CD4-positive, alpha-beta T cell treated with Interleukin-17A for 4 hours (primary cell): Measurements from ENCODE around the gene PDE3A.
"Not testable (repeated sequence)": the region's sequence is repeated elsewhere in the genome, so short reads cannot be mapped to it uniquely, and the experiment has no call there.

Experiments used
- DNase-seq: peaks from one replicate; pipeline ENCODE4 v3.0.0-alpha.2; 2020; ENCODE audit warnings: mixed read lengths

The PDE3A gene

DNA sequence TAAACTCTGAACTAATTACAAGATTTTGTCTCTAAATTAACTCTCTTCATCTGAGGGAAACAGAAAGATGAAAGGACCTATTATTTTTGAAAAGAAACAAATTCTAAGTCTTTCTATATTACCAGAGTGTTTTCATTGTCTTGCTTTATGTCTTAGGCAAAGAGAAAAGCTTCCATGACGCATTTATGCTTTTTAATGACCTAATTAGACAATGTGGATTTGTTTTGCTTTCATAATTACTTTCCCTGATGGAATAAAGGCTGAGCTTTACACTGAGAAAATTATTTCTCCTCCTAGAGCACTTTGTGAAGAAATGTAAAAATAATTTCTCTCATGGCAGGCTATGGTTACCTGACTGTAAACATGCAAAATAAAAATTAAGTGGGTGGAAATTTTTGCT lies 188.8 kb downstream of the PDE3A start:
- DNase-seq = no peak

GRCh38 chr12:20560935-20561334 lies 192.6 kb downstream of the PDE3A start:
- no peak for DNase-seq

GRCh38 chr12:20561871-20562270 lies 193.5 kb downstream of the PDE3A start:
- no peak for DNase-seq

DNA sequence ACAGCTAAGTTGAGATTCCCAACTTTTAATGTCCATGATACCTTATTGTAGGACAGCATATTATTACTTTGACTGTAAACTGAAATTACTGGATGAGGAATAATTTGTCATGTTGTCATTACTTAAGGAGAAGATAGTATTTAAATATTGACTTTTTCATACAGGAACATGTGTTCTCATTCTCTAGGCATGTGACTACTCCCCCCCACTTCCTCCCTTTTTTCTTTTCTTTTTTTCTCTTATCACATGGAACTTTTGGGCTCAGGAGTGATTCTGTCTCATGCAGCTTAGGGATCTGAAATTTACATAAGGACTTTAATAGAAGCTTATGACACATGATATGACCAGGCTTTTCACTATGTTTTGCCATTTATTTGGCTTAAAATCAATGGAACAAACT lies 199.1 kb downstream of the PDE3A start:
- no peak for DNase-seq

- no peak for DNase-seq
Measured at GRCh38 chr12:20572451-20572850, 204.1 kb downstream of the PDE3A start.

DNA sequence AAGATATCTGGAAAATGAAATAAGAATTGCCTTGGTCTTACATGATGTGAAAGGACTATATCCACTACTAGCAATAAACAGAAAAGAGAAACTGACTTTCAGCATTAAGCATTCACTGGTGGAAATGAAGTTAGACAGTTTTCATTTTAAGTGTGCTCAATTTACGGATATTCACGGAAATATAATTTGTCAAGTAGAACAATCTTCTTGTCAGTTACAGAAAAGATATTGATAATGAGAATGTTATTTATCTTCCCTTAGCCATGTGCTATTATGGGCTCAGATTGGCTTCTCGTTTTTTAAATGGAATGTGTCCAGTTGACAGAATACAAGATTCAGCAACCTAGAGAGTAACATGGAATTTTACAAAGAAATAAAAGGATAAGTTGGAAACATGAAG lies 208.2 kb downstream of the PDE3A start:
- no peak for DNase-seq

DNA sequence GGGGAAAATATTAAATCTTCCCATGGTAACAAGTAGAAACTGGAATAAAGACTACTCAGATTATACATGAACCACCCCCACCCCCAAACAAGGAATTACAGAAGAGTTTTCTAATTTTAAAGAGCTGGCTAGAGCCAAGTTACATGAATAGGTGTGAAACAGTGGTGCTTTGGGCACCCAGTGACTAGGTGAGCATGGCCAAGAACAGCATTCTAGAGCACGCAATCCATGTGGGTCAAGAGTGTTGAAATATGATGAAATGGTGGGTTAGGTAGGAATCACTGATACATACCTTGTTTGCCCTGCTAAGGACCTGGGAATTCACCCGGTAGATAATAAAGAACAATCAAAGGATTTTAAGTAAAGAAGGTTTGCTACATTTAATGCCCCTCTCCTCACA lies 208.7 kb downstream of the PDE3A start:
- DNase-seq = no peak

DNA sequence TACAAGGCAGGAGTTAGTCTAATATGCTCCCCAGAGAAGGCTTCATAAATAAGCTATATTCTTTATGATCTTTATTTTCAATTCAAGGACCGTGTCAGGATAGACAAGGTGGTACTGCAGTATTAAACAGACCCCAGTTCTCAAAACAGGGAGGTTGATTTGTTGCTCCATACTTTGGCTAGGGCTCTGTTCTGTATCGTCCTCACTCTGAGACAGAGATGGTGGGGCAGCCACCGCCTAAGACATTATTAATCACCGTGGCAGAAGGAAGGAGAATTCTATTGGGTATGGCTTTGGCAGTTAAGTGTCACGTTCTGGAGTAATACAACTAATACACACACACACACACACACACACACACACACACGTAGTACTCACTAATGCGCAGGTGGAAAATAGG lies 209.8 kb downstream of the PDE3A start:
- no peak for DNase-seq

GRCh38 chr12:20585055-20585625 lies 216.8 kb downstream of the PDE3A start:
- DNase-seq = no peak

GRCh38 chr12:20585913-20586312 lies 217.6 kb downstream of the PDE3A start:
- no peak for DNase-seq

DNA sequence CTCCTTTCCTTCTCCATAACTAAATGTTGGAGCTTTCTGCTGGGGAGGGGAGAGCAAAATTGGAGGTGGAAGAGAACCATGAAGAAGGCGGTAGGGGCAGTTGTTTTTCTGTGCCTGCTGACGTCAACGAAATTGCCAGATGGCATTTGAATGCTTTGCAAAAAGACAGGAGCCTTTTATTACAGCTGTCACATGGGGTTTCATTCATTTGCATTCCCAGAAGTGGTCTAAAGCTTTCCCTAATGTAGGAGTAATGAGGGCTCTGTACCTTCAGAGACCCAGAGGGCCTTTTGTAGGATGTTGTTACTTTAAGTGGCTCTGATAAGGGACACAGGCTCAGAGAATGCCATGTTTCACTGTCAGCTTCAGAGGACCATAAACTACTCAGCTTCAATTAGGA lies 219.7 kb downstream of the PDE3A start:
- DNase-seq = no peak

DNA sequence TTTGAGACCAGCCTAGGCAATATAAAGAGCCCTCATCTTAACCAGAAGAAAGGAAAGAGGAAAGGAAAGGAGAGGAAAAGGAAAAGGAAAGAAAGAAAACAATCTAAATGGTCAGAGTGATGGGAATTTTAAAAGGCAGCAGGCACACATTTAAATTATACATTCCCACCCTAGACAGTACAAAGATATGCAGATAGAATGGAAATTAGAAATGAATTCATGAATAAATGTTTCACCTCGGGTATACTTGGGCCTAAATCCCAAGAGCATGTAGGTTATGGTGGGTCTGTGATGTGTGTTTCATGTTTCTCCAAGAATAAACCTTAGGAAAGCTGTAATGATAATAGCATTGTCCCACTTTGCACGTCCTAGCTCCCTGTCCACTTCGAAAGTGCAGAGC lies 222.2 kb downstream of the PDE3A start:
- DNase-seq = no peak

DNA sequence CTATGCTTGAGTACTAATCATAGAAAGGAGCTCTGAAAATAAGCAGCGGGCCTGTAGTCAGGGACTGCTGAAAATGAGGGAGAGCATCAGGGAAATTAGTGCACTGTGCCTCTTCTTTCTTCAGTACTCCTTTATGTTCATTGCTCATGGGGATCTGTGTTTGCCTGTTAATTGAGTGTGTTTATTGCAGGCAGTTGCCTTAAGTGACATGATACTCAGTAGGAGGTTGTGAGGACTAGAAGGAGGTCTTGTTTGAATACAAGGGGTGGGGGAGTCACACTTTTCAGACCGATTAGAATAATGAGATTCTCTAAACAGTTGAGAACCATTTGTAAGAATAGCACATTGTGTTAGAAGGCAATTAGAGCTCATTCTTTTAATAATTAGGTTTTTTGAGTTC lies 224.2 kb downstream of the PDE3A start:
- DNase-seq = no peak

- DNase-seq = no peak
Measured at GRCh38 chr12:20593611-20594010, 225.3 kb downstream of the PDE3A start.

DNA sequence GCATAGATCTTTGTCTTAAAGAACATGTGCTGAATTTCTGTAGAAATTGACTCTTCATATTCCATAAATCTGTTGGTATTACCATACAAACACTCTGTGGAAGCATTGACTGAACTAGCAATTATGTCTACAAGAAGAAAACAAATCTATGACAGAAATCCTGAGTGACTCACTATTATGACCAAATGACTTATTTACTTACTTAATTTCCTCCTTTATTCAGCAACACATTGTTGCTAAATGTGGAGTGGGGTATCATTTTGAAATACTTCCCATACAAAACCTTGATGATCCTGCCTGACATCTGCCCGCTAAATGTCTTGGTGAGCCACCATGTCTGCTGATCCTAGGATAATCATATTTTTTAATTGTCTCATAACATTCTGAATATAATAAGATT lies 227.7 kb downstream of the PDE3A start:
- DNase-seq = no peak

- no peak for DNase-seq
Measured at GRCh38 chr12:20599757-20600156, 231.4 kb downstream of the PDE3A start.

- no peak for DNase-seq
Measured at GRCh38 chr12:20601668-20602280, 233.4 kb downstream of the PDE3A start.

DNA sequence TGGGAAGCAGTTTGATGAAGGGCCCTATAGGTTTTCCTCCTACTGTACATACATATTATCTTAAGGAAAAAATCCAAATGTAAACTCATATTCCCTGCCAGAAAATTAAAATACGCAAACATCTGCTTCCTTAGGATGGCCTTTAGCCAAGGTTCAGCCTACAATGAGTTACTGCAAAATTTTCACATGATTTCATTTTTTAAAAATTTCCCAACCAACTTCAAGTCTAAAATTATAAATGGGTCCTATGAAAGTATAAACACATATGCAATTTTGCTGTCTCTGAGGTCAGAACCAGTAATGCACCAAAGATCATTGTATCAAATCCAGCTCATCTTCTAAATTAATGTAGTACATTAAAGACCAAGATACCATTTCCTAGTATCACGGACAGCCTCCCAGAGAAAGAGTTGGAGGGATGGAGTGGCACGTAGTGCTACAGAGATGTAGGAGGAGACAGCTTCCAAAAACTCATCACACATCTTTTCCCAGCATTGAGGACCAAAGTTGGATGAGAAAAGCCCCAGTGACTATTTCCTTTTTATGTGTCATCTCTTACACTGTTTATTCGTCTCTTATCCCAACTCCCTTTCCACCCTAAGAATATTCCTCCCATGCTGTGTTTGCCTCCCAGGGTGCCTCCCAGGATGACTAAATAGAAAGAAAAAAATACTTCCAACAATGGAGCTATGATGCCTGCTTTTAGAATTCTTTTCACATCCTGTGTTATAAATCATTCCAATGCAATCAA lies 234.5 kb downstream of the PDE3A start:
- DNase-seq = no peak

DNA sequence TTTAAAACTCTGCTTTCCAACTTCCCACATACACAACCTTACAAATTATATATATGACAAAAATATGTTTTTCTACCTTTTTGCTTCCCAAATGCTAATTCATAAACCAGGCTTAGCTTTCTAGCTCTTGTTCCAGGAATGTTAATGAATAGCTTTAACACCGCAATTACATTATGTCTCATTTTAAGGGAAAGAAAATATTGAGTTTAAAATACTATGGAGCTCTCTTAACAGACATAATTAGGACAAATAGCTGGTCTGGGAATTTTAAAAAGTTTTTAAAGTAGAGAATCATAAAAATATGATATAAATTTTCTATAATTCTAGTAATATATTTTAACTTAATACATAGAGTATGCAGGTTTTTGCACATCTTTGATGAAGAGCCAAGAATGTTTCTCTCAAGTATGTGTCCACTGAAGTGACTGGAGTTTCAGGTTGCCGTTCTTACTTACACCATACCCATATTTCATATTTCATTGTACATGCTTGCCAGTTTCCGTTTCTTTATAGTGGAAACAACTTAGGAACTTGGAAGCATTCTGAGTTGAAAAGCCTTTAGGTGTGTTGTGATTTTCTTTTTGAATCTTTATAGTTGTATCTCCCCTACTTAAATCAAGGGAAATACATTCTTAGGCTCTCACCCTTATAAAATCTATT lies 236.2 kb downstream of the PDE3A start:
- no peak for DNase-seq

DNA sequence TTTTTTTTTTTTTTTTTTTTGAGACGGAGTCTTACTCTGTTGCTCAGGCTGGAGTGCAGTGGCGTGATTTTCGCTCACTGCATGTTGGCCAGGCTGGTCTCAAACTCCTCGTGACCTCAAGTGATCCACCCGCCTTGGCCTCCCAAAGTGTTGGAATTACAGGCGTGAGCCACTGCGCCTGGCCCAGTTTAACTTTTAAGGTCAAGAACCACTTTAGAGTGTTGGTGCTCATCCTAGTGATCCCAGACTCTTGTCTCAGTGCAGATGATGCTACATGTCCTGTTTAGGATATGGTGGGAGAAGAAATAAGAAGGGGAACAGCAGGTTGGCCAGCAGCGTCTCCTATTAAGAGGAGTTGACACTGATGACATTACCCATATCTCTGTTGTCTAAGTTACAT lies 246.7 kb downstream of the PDE3A start:
- DNase-seq = not testable (repeated sequence)

DNA sequence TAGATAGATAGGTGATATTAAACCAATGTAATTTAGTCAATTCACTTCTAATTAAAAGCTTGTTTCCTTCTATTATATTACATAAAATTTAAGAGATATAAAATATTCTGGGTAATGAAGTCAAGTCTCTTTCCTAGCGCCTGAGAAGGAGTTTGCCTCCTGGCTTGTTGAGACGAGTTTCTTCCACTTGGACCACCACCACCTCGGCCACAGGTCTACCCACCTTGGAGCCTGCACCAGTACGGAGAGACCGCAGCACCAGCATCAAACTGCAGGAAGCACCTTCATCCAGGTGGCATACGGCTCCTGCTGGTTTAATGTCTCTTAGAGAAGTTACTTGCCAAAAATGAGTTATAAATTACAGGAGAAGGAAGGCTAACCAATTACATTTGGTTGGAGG lies 247.8 kb downstream of the PDE3A start:
- no peak for DNase-seq

GRCh38 chr12:20620261-20620660 lies 251.9 kb downstream of the PDE3A start:
- DNase-seq = no peak

GRCh38 chr12:20624718-20625117 lies 256.4 kb downstream of the PDE3A start:
- no peak for DNase-seq

DNA sequence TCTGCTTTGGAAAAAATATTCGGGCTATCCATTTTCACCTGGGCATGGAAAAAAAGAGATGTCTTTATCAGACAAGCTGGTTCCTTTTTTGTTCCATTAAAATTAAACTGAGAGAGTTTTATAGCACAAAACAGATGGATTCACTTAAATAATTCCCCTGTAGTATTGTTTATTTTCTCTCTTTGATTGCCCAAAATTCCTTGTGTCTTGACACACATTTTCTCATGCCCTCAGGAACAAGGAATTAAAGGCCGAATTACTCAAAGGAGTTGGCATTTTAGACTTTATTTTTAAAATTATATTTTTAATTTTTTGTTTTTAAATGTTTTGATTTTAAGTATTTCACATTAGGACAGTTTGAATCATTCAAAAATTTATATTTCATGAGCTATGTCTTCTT lies 257.2 kb downstream of the PDE3A start:
- DNase-seq = no peak
